GM18909 (cell line): Measurements from ENCODE around the gene BRF1.

Source experiments
- ATAC-seq: cut with Tn5 transposase; IDR thresholded peaks from one replicate; pipeline ENCODE4 v1.9.1; 2021; ENCODE audit warnings: mild to moderate bottlenecking; ENCODE audit not compliant: unreplicated experiment, poor library complexity

The BRF1 gene

GRCh38 chr14:105269405-105269804, 31.4 kb downstream of the BRF1 start:
- no peak for ATAC-seq

DNA sequence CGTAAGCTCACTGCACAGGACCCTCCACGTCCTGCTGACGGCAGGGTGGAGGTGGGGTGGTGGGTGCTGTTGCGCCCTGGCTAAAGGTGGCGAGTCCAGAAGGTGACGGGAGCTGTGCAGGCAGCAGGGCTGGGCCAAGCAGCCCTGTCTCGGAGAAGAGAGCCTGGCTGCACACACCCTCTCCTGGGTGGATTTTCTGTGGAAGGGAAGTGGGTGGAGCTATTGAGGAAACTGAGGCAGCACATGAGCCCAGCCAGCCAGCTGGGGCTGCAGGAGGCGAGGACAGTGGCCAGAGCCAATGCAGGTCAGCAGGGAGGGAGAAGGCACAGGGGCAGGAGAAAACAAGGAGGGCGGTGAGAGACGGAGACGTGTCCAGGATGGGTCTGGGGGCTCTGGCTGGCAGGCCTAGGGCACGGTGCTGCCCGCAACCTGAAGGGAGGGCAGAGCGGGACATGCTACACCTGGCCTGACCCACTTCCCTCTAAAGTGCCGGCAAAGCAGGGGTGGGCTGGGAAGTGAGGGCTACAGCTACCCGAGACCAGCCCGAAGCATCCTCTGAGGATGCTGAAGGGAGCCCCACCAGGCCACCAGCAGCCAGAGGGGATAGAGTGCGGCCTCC, 32.0 kb downstream of the BRF1 start:
- ATAC-seq, result no peak

DNA sequence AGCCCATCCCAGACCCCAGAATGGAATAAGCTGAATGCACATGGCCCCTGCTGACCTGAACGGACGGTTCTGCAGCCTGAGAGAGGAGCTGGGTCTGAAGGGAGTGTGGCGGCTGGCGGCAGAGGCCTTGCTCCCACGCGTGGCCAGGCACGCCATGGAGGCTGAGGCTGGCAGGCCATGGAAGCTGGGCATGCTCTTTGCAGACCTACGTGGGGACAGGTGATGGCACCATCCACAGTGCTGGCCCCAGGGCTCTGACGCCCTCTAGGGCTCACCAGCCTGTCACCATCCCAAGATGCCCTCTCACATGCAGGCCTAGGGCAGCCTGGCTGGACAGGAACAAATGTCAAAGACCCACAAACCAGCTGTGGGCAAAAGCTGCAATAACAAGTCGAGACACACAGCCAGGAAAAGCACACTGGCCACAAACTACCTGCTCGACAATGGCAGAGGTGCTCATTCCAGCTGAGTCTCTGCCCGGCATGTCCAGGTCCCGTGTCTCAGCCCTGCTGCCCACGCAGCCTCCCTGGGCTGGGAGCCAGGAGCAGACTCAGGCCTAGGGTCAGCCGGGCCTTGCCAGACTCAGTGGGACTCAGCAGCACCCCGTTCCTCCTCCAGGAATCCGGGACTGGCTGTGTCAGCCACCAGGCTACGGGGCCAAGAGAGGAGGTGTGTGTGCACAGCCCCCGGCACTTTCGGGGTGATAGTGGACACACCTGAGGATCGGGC, 32.8 kb downstream of the BRF1 start:
- ATAC-seq, result no peak

- no peak for ATAC-seq
These were observed 39.0 kb downstream of the BRF1 start for GRCh38 chr14:105261781-105262180.

GRCh38 chr14:105260959-105261358, 39.8 kb downstream of the BRF1 start:
- no peak for ATAC-seq

DNA sequence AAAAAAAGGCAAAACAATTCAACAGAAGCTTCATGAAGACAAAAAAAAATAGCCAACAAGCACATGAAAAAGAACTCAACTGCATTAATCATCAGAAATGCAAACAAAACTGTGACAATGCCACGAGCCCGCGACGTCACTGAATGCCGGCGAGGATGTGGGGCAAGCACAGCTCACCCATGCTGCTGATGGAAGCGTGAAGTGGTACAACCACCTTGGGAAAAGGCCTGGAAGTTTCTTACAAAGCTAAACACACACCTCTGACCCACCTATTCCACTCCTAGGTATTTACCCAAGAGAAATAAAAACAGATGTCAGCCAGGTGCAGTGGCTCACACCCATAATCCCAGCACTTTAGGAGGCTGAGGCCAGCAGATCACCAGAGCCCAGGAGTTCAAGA, 42.0 kb downstream of the BRF1 start:
- no peak for ATAC-seq

GRCh38 chr14:105257464-105257863, 43.3 kb downstream of the BRF1 start:
- no peak for ATAC-seq

DNA sequence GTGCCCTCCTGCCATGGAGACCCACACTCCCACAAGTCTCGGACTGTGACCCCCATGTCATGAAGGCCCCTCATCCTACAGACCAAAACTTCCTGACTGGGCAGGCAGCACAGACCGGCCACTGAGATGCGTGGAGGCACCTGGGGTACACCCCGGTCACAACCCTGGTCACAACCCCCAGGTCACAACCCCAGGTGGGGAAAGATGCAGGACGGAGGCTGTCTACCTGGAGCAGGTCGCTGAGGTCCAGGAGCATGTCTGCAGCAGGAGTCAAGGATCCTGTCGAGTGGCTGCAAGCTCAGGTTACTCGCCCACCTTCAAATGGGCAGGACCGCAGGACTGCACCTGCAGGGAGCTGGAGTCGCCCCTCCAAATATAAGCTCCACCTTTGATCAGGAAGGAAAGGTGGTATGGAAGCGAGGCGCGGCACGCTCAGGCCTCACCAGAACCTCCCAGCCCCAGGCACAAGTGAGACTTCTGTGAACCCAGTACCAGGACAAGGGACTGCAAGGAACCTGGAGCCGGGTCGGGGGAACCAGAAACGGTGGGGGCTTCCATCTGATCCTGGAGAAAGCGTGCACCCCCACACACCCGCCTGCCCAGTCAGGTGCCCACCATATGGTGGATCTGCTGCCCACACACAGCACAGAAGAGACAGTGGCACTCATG, 44.4 kb downstream of the BRF1 start:
- no peak for ATAC-seq

DNA sequence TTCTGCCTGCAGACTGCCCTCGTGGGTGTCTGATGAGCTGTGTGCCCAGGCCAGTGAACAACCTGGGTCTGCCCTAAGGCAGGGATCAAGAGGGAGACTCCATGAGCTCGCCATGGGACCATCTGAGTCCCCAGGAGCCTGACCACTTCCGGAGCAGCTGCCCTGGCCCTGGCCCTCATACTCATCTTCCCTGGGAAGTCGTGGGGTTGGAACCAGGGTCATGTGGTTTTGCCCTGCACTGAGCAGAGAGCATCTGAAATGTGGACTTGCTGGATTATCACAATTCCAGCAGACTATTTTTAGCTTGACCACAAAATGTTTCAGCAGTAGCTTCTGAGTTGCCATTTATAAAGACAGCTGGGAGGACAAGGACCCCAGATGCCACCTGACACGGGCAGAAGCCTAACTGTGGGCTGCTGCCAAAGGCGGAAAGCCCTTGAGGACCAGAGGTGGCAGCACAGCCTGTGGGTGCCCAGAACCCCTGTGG, 45.7 kb downstream of the BRF1 start:
- no peak for ATAC-seq

GRCh38 chr14:105253329-105253682, 47.5 kb downstream of the BRF1 start:
- no peak for ATAC-seq

- no peak for ATAC-seq
These were observed 48.1 kb downstream of the BRF1 start for GRCh38 chr14:105252552-105253328.

- ATAC-seq, result no peak
These were observed 48.9 kb downstream of the BRF1 start for GRCh38 chr14:105251920-105252319.

DNA sequence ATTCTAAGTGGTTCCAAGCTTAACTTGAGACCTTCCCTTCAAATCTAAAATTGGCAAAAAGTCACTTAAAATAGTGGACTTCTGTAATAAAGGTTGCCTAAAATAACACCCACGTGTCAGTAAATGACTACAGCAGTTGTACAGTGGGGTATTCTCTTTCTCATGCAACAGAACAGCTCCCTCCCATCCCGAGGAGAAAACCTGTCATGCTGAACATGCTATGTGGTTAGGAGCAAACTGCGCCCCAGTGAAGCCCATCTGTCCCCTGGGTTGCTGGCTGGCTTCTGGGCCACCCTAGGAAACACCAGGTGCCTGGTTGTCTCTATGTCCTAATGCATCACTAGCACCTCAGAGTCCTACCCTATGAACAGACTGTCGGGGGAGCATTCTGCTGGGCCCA, 49.8 kb downstream of the BRF1 start:
- no peak for ATAC-seq

DNA sequence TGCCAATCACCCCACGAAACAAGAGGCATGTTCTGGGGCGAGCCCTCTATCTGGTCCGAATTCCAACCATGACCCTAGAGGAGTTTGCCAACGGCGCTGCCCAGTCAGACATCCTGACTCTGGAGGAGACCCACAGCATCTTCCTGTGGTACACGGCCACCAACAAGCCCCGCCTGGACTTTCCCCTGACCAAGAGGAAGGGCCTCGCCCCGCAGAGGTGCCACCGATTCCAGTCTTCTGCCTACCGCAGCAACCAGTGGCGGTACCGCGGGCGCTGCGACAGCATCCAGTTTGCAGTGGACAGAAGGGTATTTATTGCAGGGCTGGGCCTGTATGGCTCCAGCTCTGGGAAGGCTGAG, 50.8 kb downstream of the BRF1 start:
- ATAC-seq, result no peak

GRCh38 chr14:105249182-105250007, 51.4 kb downstream of the BRF1 start:
- ATAC-seq, result no peak

GRCh38 chr14:105248368-105249181, 52.2 kb downstream of the BRF1 start, which contains the start of gene BTBD6:
Gene BTBD6 (plus strand): TSS chr14:105248533. CDS start chr14:105248712, 179 bp downstream.
- ATAC-seq, result peak; percentile 88

DNA sequence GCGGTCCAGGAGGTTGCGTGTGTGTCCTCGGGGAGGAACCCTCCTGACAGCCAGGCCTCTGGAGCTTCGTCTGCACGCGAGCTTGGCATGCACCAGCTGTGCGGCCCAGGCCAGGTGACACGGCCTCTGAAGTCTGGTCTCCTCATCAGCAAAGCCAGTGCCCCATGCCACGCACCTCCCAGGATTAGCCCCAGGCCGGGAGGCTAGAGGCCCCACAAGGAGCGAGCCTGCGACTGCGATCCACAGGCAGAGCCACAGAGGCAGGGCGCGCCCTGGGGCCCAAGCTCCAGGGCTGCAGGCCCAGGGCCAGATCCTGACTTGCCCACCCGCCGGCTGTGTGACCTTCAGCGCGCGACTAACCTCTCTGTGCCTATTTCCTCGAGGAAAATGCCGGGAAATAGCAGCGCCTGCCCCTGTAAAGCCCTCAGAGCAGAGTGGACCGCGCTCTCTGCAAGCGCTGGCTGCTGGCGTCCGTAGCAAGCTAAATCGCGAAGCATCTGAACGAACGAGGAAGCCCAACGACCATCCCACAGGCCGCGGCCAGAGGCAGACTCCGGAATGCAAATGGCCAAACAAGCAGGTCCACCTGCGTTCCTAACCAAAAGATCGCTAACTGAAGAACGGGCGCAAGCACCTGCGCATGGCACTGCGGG, 53.0 kb downstream of the BRF1 start:
- no peak for ATAC-seq

DNA sequence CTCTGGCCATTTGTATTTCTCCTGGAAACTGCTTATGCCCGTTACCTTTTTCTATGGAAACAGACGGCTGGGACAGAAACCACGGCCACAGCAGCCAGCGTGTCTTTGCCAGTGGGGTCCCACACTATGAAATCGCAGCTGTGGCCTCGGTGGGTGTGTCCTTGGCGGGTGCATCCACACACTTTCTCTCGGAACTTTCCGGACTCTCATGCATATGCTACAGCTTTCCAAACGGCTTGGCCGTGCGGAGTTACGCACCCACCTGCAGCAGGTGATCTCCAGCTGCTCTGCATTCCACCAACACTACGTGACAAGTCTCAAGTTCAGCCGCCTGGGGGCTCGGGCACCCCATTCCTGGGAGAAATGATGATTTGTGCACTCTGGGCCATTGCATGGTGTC, 53.8 kb downstream of the BRF1 start:
- no peak for ATAC-seq

DNA sequence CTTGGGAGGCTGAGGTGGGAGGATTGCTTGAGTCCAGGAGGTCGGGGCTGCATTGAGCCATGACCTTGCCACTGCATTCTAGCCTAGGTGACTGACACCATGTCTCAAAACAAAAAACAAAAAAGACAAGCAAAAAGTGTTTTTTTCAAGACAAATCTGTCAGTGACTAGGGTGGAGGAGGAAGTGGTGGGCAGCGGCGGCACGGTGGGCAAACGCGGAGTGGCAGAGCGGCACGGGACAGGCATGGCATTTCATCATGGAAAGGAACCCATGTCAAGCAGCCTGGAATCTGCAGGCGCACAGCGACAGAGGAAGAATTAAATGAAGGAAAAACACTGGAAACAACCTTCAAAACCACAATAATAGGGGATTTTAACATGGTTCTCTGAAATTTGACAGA, 56.5 kb downstream of the BRF1 start:
- ATAC-seq, result no peak
